Measurements from ENCODE around the gene ALAD.
A peak's percentile ranks its signal among the peaks of the same experiment; 100 is the strongest.
"Not testable (repeated sequence)": the region's sequence is repeated elsewhere in the genome, so short reads cannot be mapped to it uniquely, and the experiment has no call there.

The ALAD gene

DNA sequence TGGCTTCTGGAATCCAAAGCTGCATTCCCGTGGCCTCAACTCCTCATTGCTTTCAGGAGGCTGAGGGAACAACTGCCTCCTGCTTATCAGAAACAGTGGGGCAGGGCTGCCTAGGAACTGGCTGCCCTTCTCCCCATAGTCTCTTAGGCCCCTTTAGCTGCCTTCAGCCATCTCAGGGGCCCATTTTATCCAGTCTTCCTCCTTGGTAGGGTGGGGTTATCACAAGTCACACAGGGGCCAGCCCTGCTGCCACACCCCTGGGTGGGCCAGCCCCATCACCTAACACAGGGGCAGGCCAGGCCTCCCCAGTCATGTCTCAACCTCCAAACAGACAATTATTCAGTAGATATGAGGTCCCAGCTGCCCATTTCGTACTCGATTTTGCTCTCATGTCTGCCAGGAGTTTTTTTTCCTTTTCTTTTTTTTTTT, 3.9 kb downstream of the ALAD start:
- DNase-seq: no peak

DNA sequence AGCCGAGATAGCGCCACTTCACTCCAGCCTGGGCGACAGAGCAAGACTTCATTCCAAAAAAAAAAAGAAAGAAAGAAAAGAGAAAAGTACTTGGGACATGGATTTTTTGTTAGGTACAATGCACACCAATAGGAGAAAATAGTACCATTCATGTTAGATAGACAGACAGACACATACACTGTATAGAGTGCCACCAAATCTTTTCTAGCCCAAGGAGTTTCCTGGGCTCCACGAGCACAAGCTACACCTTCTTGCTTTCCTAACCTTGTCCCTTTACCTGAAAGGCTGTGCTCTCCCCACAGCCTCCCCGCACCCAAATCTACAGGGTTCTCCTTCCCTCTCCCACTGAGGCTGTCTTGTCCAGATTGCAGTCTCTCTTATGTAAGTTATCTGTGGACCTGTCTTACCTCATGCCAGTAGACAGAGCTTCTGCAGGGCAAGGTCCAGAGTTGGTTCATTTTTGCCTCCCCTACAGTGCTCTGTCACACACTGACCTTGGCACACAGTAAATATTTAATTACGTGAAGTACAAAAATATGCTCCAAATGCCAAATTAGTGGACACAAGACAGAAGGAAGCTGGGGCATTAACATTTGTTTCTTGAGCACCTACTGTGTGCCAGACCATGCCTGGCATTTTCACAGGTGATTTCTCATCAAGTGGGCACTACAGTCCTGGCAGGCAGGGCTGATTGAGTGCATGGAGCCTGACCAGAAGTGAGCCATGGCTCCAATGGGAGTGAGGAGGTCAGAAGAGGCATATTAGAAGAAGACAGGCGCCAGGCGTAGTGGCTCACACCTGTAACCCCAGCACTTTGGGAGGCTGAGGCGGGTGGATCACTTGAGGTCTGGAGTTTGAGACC, 5.9 kb downstream of the ALAD start:
- DNase-seq: no peak

- no peak for DNase-seq
These were observed 7.8 kb downstream of the ALAD start for GRCh38 chr9:113393281-113393680.

DNA sequence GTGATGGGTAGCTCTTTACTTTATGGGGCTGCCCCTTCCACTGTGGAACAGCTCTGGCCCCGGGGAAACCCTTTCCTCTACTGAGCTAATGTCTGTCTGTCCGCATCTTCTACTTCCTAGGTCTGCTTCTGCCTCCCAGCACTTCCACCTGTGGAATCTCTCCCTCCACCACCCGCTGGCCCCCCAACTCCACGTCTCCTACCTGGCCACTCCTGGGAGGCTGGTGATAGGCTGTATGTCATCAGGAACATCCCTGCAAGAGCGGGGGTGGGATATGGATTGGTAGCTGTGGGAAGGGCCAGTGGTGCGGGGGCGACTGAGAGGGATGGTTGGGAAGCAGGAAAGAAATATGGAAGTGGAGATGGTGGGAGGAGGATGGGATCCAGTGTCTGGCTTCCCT, 9.2 kb downstream of the ALAD start:
- DNase-seq: no peak

DNA sequence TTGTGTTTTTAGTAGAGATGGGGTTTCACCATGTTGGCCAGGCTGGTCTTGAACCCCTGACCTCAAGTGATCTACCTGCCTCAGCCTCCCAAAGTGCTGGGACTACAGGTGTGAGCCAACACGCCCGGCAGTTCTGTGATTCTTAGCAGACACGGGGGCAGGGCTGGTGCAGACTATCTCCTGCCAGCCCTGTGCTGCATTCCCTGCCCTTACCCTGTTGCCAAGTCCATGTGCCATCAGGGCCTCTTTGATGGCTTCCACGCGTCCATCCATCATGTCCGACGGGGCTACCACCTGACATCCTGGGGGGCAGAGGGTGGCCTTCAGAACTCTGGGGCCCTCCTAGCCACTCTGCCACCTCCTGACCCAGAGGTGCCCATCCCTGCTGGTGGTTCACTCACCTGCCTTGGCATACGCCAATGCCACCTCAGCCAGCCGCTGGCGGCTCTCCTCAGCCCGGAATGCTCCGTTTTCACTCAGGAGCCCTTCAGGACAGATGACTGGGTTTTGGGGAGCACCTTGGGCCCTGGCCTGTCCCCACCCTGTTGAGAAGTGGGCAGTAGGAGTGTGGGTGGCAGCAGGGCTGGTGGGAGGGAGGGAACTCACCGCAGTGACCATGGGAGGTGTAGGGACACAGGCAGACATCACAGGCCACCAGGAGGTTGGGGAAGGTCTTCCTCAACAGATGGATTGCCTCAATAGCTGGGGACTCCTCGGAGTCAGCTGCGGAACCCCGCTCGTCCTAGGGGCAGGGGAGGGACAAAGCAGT, 10.7 kb downstream of the ALAD start:
- no peak for DNase-seq

- no peak for DNase-seq
These were observed 11.6 kb downstream of the ALAD start for GRCh38 chr9:113389451-113389850.

GRCh38 chr9:113388833-113389232, 12.3 kb downstream of the ALAD start:
- no peak for DNase-seq

DNA sequence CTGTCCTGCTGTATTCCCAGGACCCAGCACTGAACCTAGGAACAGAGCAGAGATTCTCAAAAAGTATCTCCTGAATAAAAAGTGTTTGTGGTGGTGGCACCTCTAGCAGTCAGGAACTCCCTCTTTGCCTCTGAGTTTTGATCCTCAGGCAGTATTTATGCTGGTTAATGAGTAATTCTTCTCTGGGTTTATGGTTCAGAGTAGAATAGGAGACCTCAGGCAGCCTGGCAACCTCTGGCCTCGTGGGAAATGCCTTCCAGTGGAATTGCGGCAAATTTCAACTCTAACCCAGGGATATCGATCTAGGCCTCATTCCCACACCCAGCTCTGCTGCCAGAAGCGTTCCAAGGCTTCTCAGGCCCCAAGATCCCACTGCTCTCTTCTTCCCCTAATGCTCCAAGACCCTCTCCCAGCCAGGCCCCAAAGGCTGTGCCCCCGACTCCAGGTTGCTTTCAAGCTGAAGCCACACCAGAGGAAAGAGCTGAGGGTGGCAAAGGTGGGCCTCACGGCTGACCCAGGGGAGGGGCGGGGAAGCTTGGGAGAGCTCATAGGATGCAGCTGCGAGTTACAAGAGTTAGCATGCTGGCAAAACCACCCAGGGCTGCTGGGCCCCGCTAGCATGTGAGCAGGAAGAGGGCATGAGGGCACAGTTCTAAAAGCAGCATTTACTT, 13.4 kb downstream of the ALAD start:
- no peak for DNase-seq

DNA sequence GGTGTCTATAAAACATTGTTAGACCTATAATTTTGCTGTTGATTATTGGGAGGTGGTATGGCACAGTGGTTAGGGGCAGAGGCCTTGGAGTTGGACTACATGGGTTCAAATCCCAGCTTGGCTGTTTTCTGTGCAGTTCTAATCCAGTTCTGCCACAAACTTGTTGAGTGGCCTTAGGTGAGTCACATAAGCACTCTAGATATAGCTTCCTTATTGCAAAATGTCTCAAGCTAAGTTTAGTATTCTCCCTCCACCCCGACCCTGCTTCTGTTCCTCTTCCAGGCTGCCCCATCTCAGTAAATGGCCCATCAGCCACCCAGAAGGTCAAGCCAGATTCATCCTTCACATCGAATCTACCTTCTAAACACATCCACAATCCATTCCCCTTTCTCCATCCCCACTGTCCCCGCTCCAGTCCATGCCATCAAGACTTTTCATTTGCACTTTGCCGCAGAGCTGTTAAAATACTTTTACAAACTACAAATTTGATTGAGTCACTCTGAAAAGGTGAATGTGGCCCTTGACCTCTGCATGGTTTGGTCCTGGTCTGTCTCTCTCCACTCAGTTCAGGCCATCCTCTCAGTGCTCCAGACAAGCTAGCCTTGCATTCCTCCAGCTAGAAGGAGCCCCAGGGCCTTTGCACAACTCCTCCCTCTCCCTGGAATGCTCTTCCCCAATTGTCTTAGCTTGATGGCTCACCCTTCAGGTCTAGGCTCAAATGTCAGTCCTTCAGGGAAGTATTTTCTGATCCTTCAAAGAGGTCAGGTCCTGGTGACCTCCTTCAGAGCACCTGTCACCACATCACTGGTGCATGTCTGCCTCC, 14.3 kb downstream of the ALAD start:
- no peak for DNase-seq

GRCh38 chr9:113381909-113382411, 19.1 kb downstream of the ALAD start:
- no peak for DNase-seq

GRCh38 chr9:113381441-113381840, 19.6 kb downstream of the ALAD start:
- not testable (repeated sequence) for DNase-seq

DNA sequence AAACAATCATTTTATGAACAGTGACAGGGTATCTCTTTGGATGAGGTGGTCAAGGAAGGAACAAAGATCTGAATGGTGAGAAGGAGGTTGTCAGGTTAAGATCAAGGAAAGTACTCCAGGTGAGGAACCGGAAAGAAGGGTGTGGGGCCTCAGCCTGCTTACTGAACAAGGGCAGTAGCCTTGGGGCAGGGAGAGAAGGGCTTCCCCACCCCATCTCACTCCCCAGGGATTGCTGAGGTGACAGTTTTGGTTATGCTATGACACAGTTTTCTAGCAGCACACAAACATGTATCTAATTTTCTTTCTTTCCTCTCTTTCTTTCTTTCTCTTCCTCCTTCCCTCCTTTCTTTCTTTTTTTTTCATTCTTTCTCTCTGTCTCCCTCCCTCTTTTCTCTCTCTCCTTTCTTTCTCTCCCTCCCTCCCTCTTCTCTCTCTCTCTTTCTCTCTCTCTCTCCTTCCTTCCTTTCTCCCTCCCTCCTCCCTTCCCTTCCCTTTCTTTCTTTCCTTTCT, 20.2 kb downstream of the ALAD start:
- DNase-seq: no peak

- DNase-seq: not testable (repeated sequence)
These were observed 21.3 kb downstream of the ALAD start for GRCh38 chr9:113379829-113380210.

DNA sequence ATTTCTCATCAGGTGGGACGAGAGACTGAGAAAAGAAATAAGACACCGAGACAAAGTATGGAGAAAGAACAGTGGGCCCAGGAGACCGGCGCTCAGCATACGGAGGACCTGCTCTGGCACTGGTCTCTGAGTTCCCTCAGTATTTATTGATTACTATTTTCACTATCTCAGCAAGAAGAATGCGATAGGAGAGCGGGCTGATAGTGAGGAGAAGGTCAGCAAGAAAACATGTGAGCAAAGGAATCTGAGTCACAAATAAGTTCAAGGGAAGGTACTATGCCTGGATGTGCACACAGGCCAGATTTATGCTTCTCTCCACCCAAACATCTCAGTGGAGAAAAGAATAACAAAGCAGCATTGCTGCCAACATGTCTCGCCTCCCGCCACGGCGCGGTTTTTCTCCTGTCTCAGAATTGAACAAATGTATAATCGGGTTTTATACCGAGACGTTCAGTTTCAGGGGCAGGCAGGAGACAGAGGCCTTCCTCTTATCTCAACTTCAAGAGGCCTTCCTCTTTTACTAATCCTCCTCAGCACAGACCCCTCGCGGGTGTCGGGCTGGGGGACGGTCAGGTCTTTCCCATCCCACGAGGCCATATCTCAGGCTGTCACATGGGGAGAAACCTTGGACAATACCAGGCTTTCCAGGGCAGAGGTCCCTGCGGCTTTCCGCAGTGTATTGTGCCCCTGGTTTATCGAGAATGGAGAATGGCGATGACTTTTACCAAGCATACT, 21.8 kb downstream of the ALAD start:
- not testable (repeated sequence) for DNase-seq

GRCh38 chr9:113376634-113377567, 24.2 kb downstream of the ALAD start, which contains the start of gene HDHD3:
HDHD3 (minus strand) TSS chr9:113376986; CDS start chr9:113374354, 2,632 bp downstream.
- peak; percentile 81 for DNase-seq

DNA sequence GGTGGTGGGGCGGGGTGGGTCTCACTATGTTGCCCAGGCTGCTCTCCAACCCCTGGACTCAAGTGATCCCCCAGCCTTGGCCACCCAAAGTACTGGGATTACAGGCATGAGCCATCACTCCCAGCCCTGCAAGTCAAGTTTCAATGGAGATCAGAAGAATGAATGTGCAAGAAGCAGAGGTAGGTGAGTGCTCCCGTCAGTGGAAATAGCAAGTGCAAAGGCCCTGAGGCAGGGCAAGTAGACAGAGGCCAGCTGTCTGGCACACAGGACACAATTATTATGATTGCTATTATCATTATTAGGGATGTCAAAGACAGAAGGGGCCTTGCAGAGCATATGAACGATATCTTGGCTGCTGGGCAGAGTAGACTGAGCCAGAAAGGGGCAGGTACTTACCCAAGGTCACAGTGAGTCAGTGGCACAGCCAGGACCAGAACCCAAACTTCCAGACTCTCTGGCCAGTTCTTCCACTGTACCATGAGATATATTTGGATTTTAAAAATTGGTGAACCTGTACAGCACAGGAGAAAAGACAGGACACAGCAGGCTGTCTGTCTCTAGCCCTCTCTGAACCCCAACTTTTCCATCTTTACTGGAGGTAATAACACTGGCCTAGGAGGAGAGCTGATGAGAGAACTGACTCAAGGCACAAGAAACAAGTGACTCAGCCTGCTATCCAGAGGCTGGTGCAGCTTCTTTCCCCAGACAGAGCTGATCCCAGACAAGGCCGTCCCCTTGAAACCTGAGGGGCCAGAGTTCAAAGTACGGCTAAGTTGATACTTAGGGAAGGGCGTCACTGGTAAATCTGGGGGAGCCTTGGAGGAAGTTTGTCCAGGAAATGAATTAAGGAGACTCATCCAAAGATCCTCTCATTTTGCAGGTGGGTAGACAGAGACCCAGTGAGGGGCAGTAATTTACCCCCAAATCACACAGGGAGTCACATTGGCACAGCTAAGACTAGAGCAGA, 25.7 kb downstream of the ALAD start:
- no peak for DNase-seq

GRCh38 chr9:113373676-113374392, 27.2 kb downstream of the ALAD start:
- no peak for DNase-seq

GRCh38 chr9:113373256-113373655, 27.8 kb downstream of the ALAD start:
- DNase-seq: no peak

Measured in NCI-H146 (cell line).